Epithelial cell of esophagus (primary cell): ENCODE measurements around the gene B4GALNT4.

Experiments used
- DNase-seq: peaks from one replicate; pipeline ENCODE4 v3.0.0; 2010; ENCODE audit warnings: low read depth
- H3K4me3 ChIP-seq: 2 replicates; pipeline ENCODE4 v1.5.1; 2011; ENCODE audit warnings: mild to moderate bottlenecking, low read length, control low read depth
- CTCF ChIP-seq: IDR thresholded peaks from 2 replicates; pipeline ENCODE4 v1.5.1; 2011; ENCODE audit warnings: low read depth, mild to moderate bottlenecking, low read length, control low read depth, inconsistent platforms; ENCODE audit not compliant: insufficient read depth; ENCODE audit errors: missing control alignments

Gene B4GALNT4

GRCh38 chr11:405323-405953 is 36.1 kb downstream of the B4GALNT4 start:
- H3K4me3 ChIP-seq = no peak overlapping the region
- TF ChIP-seq CTCF = no peak
- no peak for DNase-seq

GRCh38 chr11:405954-406795 is 36.9 kb downstream of the B4GALNT4 start:
- no peak overlapping the region for H3K4me3 ChIP-seq
- no peak for TF ChIP-seq CTCF
- DNase-seq = no peak

GRCh38 chr11:406796-407650 is 37.7 kb downstream of the B4GALNT4 start:
- H3K4me3 ChIP-seq = peak overlapping the region; percentile 18
- DNase-seq = peak; percentile 90
- no peak for TF ChIP-seq CTCF

GRCh38 chr11:407651-408123 is 38.4 kb downstream of the B4GALNT4 start:
- no peak for TF ChIP-seq CTCF
- no peak overlapping the region for H3K4me3 ChIP-seq
- DNase-seq = no peak

GRCh38 chr11:408154-409007 is 39.1 kb downstream of the B4GALNT4 start:
- H3K4me3 ChIP-seq = no peak overlapping the region
- DNase-seq = no peak
- no peak for TF ChIP-seq CTCF

- DNase-seq = no peak
- no peak overlapping the region for H3K4me3 ChIP-seq
- TF ChIP-seq CTCF = no peak
These were observed 39.8 kb downstream of the B4GALNT4 start for GRCh38 chr11:409008-409599.
